ENCODE results near the gene SGPL1.

DNA sequence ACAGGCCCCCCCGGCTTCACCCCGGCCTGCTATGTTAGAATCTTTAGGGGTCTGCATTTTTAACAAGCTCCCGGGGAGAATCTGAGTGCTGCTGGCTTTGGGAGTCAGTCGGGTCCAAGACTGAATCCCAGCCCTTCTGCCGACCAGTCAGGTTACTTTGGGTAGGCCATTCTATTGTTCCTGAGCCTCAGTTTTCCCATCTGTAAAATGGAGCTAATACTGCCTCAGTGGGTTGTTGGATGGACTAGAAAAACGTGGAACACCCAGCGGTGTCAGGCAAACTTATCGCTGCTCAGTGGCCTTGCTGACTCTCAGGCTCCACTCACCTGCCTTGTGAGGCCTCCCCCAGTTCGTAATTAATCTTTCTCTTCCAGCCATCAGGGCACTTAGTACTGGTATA is 42.3 kb upstream of the SGPL1 start:
- TF ChIP-seq, protein P1, sequence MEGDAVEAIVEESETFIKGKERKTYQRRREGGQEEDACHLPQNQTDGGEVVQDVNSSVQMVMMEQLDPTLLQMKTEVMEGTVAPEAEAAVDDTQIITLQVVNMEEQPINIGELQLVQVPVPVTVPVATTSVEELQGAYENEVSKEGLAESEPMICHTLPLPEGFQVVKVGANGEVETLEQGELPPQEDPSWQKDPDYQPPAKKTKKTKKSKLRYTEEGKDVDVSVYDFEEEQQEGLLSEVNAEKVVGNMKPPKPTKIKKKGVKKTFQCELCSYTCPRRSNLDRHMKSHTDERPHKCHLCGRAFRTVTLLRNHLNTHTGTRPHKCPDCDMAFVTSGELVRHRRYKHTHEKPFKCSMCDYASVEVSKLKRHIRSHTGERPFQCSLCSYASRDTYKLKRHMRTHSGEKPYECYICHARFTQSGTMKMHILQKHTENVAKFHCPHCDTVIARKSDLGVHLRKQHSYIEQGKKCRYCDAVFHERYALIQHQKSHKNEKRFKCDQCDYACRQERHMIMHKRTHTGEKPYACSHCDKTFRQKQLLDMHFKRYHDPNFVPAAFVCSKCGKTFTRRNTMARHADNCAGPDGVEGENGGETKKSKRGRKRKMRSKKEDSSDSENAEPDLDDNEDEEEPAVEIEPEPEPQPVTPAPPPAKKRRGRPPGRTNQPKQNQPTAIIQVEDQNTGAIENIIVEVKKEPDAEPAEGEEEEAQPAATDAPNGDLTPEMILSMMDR (IDR thresholded peaks at IDR 0.05) = no peak
- no peak for TF ChIP-seq POLR2A (IDR thresholded peaks at IDR 0.05)
